Activated naive CD4-positive, alpha-beta T cell treated with Interleukin-2 at 50 U/mL for 16 hours (primary cell): Measurements from ENCODE around the gene EMP2.
"Not testable (repeated sequence)": the region's sequence is repeated elsewhere in the genome, so short reads cannot be mapped to it uniquely, and the experiment has no call there.

Source experiments
- DNase-seq: peaks from one replicate; pipeline ENCODE4 v3.0.0-alpha.2; 2020

The EMP2 gene

GRCh38 chr16:10577305-10578202, 2.8 kb downstream of the EMP2 start:
- DNase-seq = no peak

GRCh38 chr16:10576390-10577304, 3.8 kb downstream of the EMP2 start:
- DNase-seq = no peak

- DNase-seq = no peak
Observed at GRCh38 chr16:10575506-10576130, 4.8 kb downstream of the EMP2 start.

- no peak for DNase-seq
Observed at GRCh38 chr16:10572611-10573010, 7.8 kb downstream of the EMP2 start.

GRCh38 chr16:10571354-10571753, 9.0 kb downstream of the EMP2 start:
- DNase-seq = no peak

GRCh38 chr16:10569621-10570020, 10.8 kb downstream of the EMP2 start:
- DNase-seq = no peak

GRCh38 chr16:10566613-10567012, 13.8 kb downstream of the EMP2 start:
- no peak for DNase-seq

- no peak for DNase-seq
Observed at GRCh38 chr16:10565167-10565566, 15.2 kb downstream of the EMP2 start.

- DNase-seq = no peak
Observed at GRCh38 chr16:10564591-10564990, 15.8 kb downstream of the EMP2 start.

- DNase-seq = no peak
Observed at GRCh38 chr16:10562361-10562899, 18.0 kb downstream of the EMP2 start.

GRCh38 chr16:10561425-10561824, 19.0 kb downstream of the EMP2 start:
- no peak for DNase-seq

GRCh38 chr16:10561001-10561400, 19.4 kb downstream of the EMP2 start:
- DNase-seq = no peak

- DNase-seq = not testable (repeated sequence)
Observed at GRCh38 chr16:10559792-10560191, 20.6 kb downstream of the EMP2 start.

- no peak for DNase-seq
Observed at GRCh38 chr16:10558746-10559641, 21.4 kb downstream of the EMP2 start.

- DNase-seq = no peak
Observed at GRCh38 chr16:10558305-10558704, 22.1 kb downstream of the EMP2 start.

- no peak for DNase-seq
Observed at GRCh38 chr16:10557750-10558149, 22.6 kb downstream of the EMP2 start.

- DNase-seq = no peak
Observed at GRCh38 chr16:10556236-10556635, 24.2 kb downstream of the EMP2 start.

- no peak for DNase-seq
Observed at GRCh38 chr16:10554569-10554968, 25.8 kb downstream of the EMP2 start.

- peak; percentile 53 for DNase-seq
Observed at GRCh38 chr16:10552998-10553491, 27.4 kb downstream of the EMP2 start.

- DNase-seq = no peak
Observed at GRCh38 chr16:10552281-10552680, 28.1 kb downstream of the EMP2 start.

GRCh38 chr16:10551881-10552280, 28.5 kb downstream of the EMP2 start:
- no peak for DNase-seq

GRCh38 chr16:10548404-10548803, 32.0 kb downstream of the EMP2 start:
- no peak for DNase-seq
